GM12878 (cell line): Measurements from ENCODE around the gene MAK. TPM values are rescaled to one million over a fixed set of nuclear protein-coding genes. Genes with fewer than 3 reads are reported as not detected.

ENCODE experiments used
- ATAC-seq: fragments of 200-7000 bp; cut with Tn5 transposase; 3 replicates; pipeline ENCODE4 v1.9.1; 2020; ENCODE audit warnings: mild to moderate bottlenecking, moderate library complexity
- BruUV-seq: library from RNA; stranded (reverse); fragments of 400-500 nt; replicated peaks from 2 replicates; lab custom pipeline; 2021; lab: Mats Ljungman, UMichigan
- CTCF ChIA-PET: fragments of 300-600 bp; sonication (Branson Sonifier 250); formaldehyde crosslinking; extraction: SDS; loops from one replicate; lab custom pipeline; 2021; ENCODE audit warnings: inconsistent platforms; lab: Yijun Ruan, JAX
- POLR2A ChIA-PET: fragments of 350-600 bp; formaldehyde crosslinking; extraction: SDS; loops from one replicate; lab custom pipeline; 2021; ENCODE audit warnings: inconsistent platforms; lab: Charles Lee
- RAD21 ChIA-PET: fragments of 300-600 bp; sonication (Branson Sonifier 250); formaldehyde crosslinking; loops from one replicate; lab custom pipeline; 2023; ENCODE audit warnings: antibody characterized with exemption; ENCODE audit not compliant: unreplicated experiment; lab: Charles Lee
- SMC1A ChIA-PET: fragments of 300-600 bp; sonication (Branson Sonifier 250); formaldehyde crosslinking; loops from one replicate; lab custom pipeline; 2023; ENCODE audit not compliant: unreplicated experiment, uncharacterized antibody; lab: Charles Lee
- DNase-seq: peaks from one replicate; pipeline ENCODE4 v3.0.0-alpha.2; 2011; ENCODE audit warnings: low read depth, low spot score
- FAIRE-seq: peaks from 3 replicates; lab custom pipeline; 2011; peaks lifted over from hg19 to GRCh38; lab: Jason Lieb, UNC
- H2AFZ ChIP-seq: 2 replicates; pipeline ENCODE4 v1.6.0; 2011; ENCODE audit warnings: low read depth, low read length, control low read depth; ENCODE audit not compliant: control insufficient read depth
- H3K27ac ChIP-seq: 2 replicates; pipeline ENCODE4 v1.5.1; 2011; ENCODE audit warnings: control low read depth; ENCODE audit not compliant: control insufficient read depth, insufficient read depth
- H3K27me3 ChIP-seq, 2 experiments: replicated peaks in 1 of 2; 2 replicates each; pipeline versions ENCODE4 v1.6.0 to v1.6.1; 2011; ENCODE audit warnings: low read length in 1 of 2; ENCODE audit not compliant: control insufficient read depth in 2 of 2, insufficient read depth in 2 of 2
- H3K36me3 ChIP-seq, 2 experiments: 2 replicates each; pipeline ENCODE4 v1.5.1; 2011; ENCODE audit warnings: low read length in 1 of 2; ENCODE audit not compliant: control insufficient read depth in 2 of 2, insufficient read depth in 2 of 2
- H3K4me1 ChIP-seq: 2 replicates; pipeline ENCODE4 v1.6.1; 2011; ENCODE audit warnings: mild to moderate bottlenecking, low read length, moderate library complexity, mixed read lengths; ENCODE audit not compliant: control insufficient read depth, insufficient read depth
- H3K4me2 ChIP-seq: 2 replicates; pipeline ENCODE4 v1.6.0; 2011; ENCODE audit warnings: control low read depth; ENCODE audit not compliant: control insufficient read depth, insufficient read depth
- H3K4me3 ChIP-seq: fragments of 200-600 bp; sonication (generic); 2 replicates; pipeline ENCODE4 v1.5.1; 2016
- H3K79me2 ChIP-seq: 2 replicates; pipeline ENCODE4 v1.6.0; 2011; ENCODE audit warnings: low read length; ENCODE audit not compliant: control insufficient read depth, insufficient read depth
- H3K9ac ChIP-seq: 2 replicates; pipeline ENCODE4 v1.8.0; 2011; ENCODE audit warnings: low read length, control low read depth, mixed read lengths; ENCODE audit not compliant: control insufficient read depth, insufficient read depth
- H3K9me3 ChIP-seq: replicated peaks from 3 replicates; pipeline ENCODE4 v1.5.1; 2011; ENCODE audit warnings: mild to moderate bottlenecking, low read length; ENCODE audit not compliant: control insufficient read depth, insufficient read depth
- H4K20me1 ChIP-seq: 2 replicates; pipeline ENCODE4 v1.6.0; 2011; ENCODE audit not compliant: control insufficient read depth, insufficient read depth
- HDAC2 ChIP-seq: fragments of 200-600 bp; sonication (generic); IDR thresholded peaks from 2 replicates; pipeline ENCODE4 v1.6.1; 2017
- RAD51 ChIP-seq: fragments of 450-650 bp; IDR thresholded peaks from 2 replicates; pipeline ENCODE4 v1.6.1; 2016; ENCODE audit warnings: moderate library complexity, mild to moderate bottlenecking, inconsistent platforms
- SKIL ChIP-seq: fragments of 450-650 bp; IDR thresholded peaks from 2 replicates; pipeline ENCODE4 v1.6.1; 2017; ENCODE audit warnings: mild to moderate bottlenecking, low read depth, inconsistent platforms; ENCODE audit not compliant: poor library complexity, severe bottlenecking
- SPI1 ChIP-seq: IDR thresholded peaks from 2 replicates; pipeline ENCODE4 v1.6.1; 2011; ENCODE audit warnings: low read depth, mild to moderate bottlenecking, low read length, moderate library complexity, borderline replicate concordance; ENCODE audit not compliant: insufficient read depth
- STAT3 ChIP-seq: IDR thresholded peaks from 2 replicates; pipeline ENCODE4 v1.6.1; 2011; ENCODE audit warnings: low read depth, low read length, improper control_type of control experiment
- WGBS: methylation state at CpG from one replicate; pipeline ENCODE4 v1.1.6; 2016; ENCODE audit warnings: low lambda C conversion rate; ENCODE audit not compliant: insufficient replicate concordance, insufficient coverage; ENCODE audit errors: missing lambda C conversion rate; 5-methylcytosine and 5-hydroxymethylcytosine counted together
- in situ Hi-C: fragments of 300-500 bp; cut with MboI; formaldehyde crosslinking; loops from 9 replicates; pipeline ENCODE4 v1.14.3; 2018; ENCODE audit warnings: mixed read lengths
- intact Hi-C: fragments of 100-400 bp; cut with micrococcal nuclease; formaldehyde crosslinking; loops from one replicate; pipeline ENCODE4 v1.14.2; 2022; ENCODE audit not compliant: unreplicated experiment
- polyA plus RNA-seq, 11 experiments: library from polyadenylated mRNA; depleted of rRNA in 4 of 11; unstranded in 6 of 11; stranded (reverse) in 5 of 11; fragments of >200 nt; fragmentation: Nextera tagmentation in 4 of 11; fragmentation: Illumina TruSeq in 1 of 11; extraction: Ambion mirVana in 4 of 11; extraction: Trizol in 1 of 11; gene quantifications; 1 replicate in 1 of 11; 2 replicates in 10 of 11; pipeline versions ENCODE4 v1.2.1 to v1.2.3, GENCODE V29; 2011 to 2016; ENCODE audit warnings: inconsistent platforms in 2 of 11, missing spikeins in 2 of 11, low read depth in 1 of 11
- total RNA-seq, 4 experiments: library from RNA; depleted of rRNA in 3 of 4; stranded (reverse); fragments of >200 nt in 3 of 4; fragmentation: Illumina TruSeq in 1 of 4; extraction: Trizol in 1 of 4; gene quantifications; 2 replicates each; pipeline versions ENCODE4 v1.2.1 to v1.2.3, GENCODE V29; 2013 to 2021
- TF ChIP-seq, protein P1 (sequence below): IDR thresholded peaks from 2 replicates; pipeline ENCODE4 v1.6.1; 2011; ENCODE audit warnings: mild to moderate bottlenecking, low read depth, low read length, moderate library complexity; ENCODE audit not compliant: insufficient replicate concordance
- TF ChIP-seq, protein P2 (sequence below): fragments of 450-650 bp; IDR thresholded peaks from 2 replicates; pipeline ENCODE4 v1.6.1; 2016; ENCODE audit warnings: mild to moderate bottlenecking

MAK gene
- total and polyA plus RNA-seq, 10 of the 15 experiments (the other 5 are each of a cell fraction or from before 2014, with no cell fraction given), result 0.01 to 0.90 (median 0.13) TPM; not detected in 1

DNA sequence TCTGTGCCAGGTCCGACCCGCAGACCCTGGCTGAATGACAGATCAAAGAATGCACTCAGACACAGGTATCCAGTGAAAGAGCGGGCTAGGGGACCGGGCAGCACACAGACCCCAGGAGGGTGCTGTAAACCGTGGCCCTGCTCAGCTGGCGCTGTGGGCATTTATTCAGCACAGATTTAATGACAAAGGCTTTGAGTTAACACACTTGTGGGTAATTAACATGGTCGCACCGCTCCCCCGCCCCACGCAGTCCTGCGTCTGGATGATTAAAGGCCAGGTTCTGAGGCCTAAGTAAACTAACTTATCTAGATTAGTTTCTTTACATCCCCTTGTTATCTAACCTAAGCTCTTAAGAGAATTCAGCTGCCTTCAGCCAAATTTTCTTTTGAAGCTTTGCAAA is 3.5 kb downstream of the MAK start:
- H3K27ac ChIP-seq, result no peak overlapping the region
- no peak for DNase-seq
- H3K36me3 ChIP-seq, result no peaks in the 10 kb centered on the region
- no peaks in the 10 kb centered on the region for H4K20me1 ChIP-seq
- ATAC-seq, result no peak
- no peak overlapping the region for H3K4me2 ChIP-seq
- FAIRE-seq, result no peak
- TF ChIP-seq SKIL, result no peak
- TF ChIP-seq, protein P1, sequence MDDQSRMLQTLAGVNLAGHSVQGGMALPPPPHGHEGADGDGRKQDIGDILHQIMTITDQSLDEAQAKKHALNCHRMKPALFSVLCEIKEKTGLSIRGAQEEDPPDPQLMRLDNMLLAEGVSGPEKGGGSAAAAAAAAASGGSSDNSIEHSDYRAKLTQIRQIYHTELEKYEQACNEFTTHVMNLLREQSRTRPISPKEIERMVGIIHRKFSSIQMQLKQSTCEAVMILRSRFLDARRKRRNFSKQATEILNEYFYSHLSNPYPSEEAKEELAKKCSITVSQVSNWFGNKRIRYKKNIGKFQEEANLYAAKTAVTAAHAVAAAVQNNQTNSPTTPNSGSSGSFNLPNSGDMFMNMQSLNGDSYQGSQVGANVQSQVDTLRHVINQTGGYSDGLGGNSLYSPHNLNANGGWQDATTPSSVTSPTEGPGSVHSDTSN, result no peak
- no peak for TF ChIP-seq STAT3
- no peak for TF ChIP-seq SPI1
- no peak for TF ChIP-seq RAD51
- no peak for TF ChIP-seq HDAC2
- TF ChIP-seq, protein P2, sequence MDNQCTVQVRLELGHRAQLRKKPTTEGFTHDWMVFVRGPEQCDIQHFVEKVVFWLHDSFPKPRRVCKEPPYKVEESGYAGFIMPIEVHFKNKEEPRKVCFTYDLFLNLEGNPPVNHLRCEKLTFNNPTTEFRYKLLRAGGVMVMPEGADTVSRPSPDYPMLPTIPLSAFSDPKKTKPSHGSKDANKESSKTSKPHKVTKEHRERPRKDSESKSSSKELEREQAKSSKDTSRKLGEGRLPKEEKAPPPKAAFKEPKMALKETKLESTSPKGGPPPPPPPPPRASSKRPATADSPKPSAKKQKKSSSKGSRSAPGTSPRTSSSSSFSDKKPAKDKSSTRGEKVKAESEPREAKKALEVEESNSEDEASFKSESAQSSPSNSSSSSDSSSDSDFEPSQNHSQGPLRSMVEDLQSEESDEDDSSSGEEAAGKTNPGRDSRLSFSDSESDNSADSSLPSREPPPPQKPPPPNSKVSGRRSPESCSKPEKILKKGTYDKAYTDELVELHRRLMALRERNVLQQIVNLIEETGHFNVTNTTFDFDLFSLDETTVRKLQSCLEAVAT, result no peak
- no peaks in the 10 kb centered on the region for H3K27me3 ChIP-seq
- in situ Hi-C loops, result no loop called here
- H3K4me1 ChIP-seq, result peaks cover 8% of the 10 kb centered on the region; the same call in 1 of the 2 replicates
- WGBS, result 96% methylated on average over 11 of the region's 11 CpGs
- no peak overlapping the region for H3K4me3 ChIP-seq
- SMC1A ChIA-PET, result no interaction called here
- no peak overlapping the region for H3K9ac ChIP-seq
- H3K9me3 ChIP-seq, result no peaks in the 10 kb centered on the region; the same call in 2 of the 3 replicates
- no peak overlapping the region for H2AFZ ChIP-seq
- intact Hi-C loops, result no loop called here
- H3K79me2 ChIP-seq, result no peaks in the 10 kb centered on the region
- CTCF ChIA-PET, result interaction anchor here (0.9 kb wide), 1 partner anchor 12 kb away, joined by 3 read pairs; no protein-coding TSS in a partner anchor
- RAD21 ChIA-PET, result no interaction called here
- no TSS peak for BruUV-seq
- POLR2A ChIA-PET, result no interaction called here
